ENCODE measurements around the gene RRP1.

Gene RRP1

GRCh38 chr21:43758811-43759210 lies 30.6 kb upstream of the RRP1 start:
- no peak for DNase-seq

GRCh38 chr21:43759651-43760050 lies 29.7 kb upstream of the RRP1 start:
- no peak for DNase-seq

GRCh38 chr21:43760391-43760958 lies 28.9 kb upstream of the RRP1 start:
- DNase-seq, result no peak

- no peak for DNase-seq
These were observed 27.5 kb upstream of the RRP1 start for GRCh38 chr21:43761886-43762285.

GRCh38 chr21:43762303-43763128 lies 26.9 kb upstream of the RRP1 start:
- no peak for DNase-seq

GRCh38 chr21:43763901-43764523 lies 25.4 kb upstream of the RRP1 start:
- no peak for DNase-seq

GRCh38 chr21:43764576-43765495 lies 24.5 kb upstream of the RRP1 start:
- DNase-seq, result no peak

- no peak for DNase-seq
These were observed 22.5 kb upstream of the RRP1 start for GRCh38 chr21:43766734-43767497.

GRCh38 chr21:43767498-43767983 lies 21.8 kb upstream of the RRP1 start:
- no peak for DNase-seq

- no peak for DNase-seq
These were observed 21.2 kb upstream of the RRP1 start for GRCh38 chr21:43767984-43768867.

- DNase-seq, result no peak
These were observed 20.6 kb upstream of the RRP1 start for GRCh38 chr21:43768868-43769167.

- DNase-seq, result no peak
These were observed 19.9 kb upstream of the RRP1 start for GRCh38 chr21:43769325-43769958.

GRCh38 chr21:43770066-43770655 lies 19.2 kb upstream of the RRP1 start:
- no peak for DNase-seq

GRCh38 chr21:43771199-43771675 lies 18.1 kb upstream of the RRP1 start:
- DNase-seq, result no peak

- no peak for DNase-seq
These were observed 17.5 kb upstream of the RRP1 start for GRCh38 chr21:43771698-43772424.

- DNase-seq, result no peak
These were observed 17.0 kb upstream of the RRP1 start for GRCh38 chr21:43772425-43772821.

GRCh38 chr21:43774163-43774562 lies 15.2 kb upstream of the RRP1 start:
- no peak for DNase-seq

GRCh38 chr21:43775190-43775589 lies 14.2 kb upstream of the RRP1 start:
- DNase-seq, result no peak

GRCh38 chr21:43775795-43776430 lies 13.5 kb upstream of the RRP1 start, which contains the start of gene CSTB:
Gene CSTB, minus strand, starts transcription at chr21:43776308. Its CDS starts 39 bp downstream, at chr21:43776269.
- DNase-seq, result no peak
